Neural crest cell (in vitro differentiated cells): Measurements from ENCODE around the gene DDN. TPM values are rescaled to one million over a fixed set of nuclear protein-coding genes. Genes with fewer than 3 reads are reported as not detected.

Experiments
- DNase-seq: peaks from one replicate; pipeline ENCODE4 v3.0.0; 2021; ENCODE audit warnings: low read depth, mixed read lengths, low spot score
- H3K27ac Mint-ChIP-seq: one replicate; pipeline ENCODE4 v1.8.0; 2021; ENCODE audit warnings: mild to moderate bottlenecking, mixed read lengths; ENCODE audit not compliant: unreplicated experiment
- H3K27me3 Mint-ChIP-seq: 2 replicates; pipeline ENCODE4 v1.8.0; 2021; ENCODE audit warnings: low read depth, mild to moderate bottlenecking, mixed read lengths
- H3K36me3 Mint-ChIP-seq: 2 replicates; pipeline ENCODE4 v1.8.0; 2021; ENCODE audit warnings: low read depth, mild to moderate bottlenecking, mixed read lengths
- H3K4me1 Mint-ChIP-seq: 2 replicates; pipeline ENCODE4 v1.8.0; 2021; ENCODE audit warnings: mixed read lengths
- H3K4me3 Mint-ChIP-seq: one replicate; pipeline ENCODE4 v1.8.0; 2021; ENCODE audit warnings: mild to moderate bottlenecking, mixed read lengths
- H3K9me3 Mint-ChIP-seq: 2 replicates; pipeline ENCODE4 v1.8.0; 2021; ENCODE audit warnings: mixed read lengths
- total RNA-seq: library from RNA; stranded (reverse); gene quantifications from 2 replicates; pipeline ENCODE4 v1.2.1, GENCODE V29; 2021
- TF ChIP-seq, protein P1 (sequence below): fragments of 200-600 bp; sonication (generic); conservative IDR thresholded peaks from 2 replicates; pipeline ENCODE4 v1.5.0; 2021; ENCODE audit warnings: antibody characterized with exemption, mild to moderate bottlenecking

DDN gene
- total RNA-seq, 1 donor from 2014 or later = 0.51 TPM

DNA sequence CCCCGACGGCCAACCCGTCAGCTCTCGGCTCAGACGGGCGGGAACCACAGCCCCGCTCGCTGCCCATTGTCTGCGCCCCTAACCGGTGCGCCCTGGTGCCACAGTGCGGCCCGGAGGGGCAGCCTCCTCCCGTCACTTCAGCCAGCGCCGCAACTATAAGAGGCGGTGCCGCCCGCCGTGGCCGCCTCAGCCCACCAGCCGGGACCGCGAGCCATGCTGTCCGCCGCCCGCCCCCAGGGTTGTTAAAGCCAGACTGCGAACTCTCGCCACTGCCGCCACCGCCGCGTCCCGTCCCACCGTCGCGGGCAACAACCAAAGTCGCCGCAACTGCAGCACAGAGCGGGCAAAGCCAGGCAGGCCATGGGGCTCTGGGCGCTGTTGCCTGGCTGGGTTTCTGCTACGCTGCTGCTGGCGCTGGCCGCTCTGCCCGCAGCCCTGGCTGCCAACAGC lies 20.9 kb downstream of the DDN start, which contains the start of gene WNT1:
WNT1 (plus strand) TSS at position 32 of the 450 bp plus-strand sequence; CDS start at position 361, 329 bp downstream.
- no peaks in the 10 kb centered on the region for H3K9me3 Mint-ChIP-seq
- H3K27ac Mint-ChIP-seq = no peak within 1 kb of the TSS
- TF ChIP-seq, protein P1, sequence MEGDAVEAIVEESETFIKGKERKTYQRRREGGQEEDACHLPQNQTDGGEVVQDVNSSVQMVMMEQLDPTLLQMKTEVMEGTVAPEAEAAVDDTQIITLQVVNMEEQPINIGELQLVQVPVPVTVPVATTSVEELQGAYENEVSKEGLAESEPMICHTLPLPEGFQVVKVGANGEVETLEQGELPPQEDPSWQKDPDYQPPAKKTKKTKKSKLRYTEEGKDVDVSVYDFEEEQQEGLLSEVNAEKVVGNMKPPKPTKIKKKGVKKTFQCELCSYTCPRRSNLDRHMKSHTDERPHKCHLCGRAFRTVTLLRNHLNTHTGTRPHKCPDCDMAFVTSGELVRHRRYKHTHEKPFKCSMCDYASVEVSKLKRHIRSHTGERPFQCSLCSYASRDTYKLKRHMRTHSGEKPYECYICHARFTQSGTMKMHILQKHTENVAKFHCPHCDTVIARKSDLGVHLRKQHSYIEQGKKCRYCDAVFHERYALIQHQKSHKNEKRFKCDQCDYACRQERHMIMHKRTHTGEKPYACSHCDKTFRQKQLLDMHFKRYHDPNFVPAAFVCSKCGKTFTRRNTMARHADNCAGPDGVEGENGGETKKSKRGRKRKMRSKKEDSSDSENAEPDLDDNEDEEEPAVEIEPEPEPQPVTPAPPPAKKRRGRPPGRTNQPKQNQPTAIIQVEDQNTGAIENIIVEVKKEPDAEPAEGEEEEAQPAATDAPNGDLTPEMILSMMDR = peak; percentile 56
- no peak for DNase-seq
- H3K27me3 Mint-ChIP-seq = peaks cover 99% of the 10 kb centered on the region
- peak within 1 kb of the TSS; percentile 69 for H3K4me3 Mint-ChIP-seq
- peaks cover 24% of the 10 kb centered on the region for H3K4me1 Mint-ChIP-seq
- H3K36me3 Mint-ChIP-seq = no peaks in the 10 kb centered on the region

DNA sequence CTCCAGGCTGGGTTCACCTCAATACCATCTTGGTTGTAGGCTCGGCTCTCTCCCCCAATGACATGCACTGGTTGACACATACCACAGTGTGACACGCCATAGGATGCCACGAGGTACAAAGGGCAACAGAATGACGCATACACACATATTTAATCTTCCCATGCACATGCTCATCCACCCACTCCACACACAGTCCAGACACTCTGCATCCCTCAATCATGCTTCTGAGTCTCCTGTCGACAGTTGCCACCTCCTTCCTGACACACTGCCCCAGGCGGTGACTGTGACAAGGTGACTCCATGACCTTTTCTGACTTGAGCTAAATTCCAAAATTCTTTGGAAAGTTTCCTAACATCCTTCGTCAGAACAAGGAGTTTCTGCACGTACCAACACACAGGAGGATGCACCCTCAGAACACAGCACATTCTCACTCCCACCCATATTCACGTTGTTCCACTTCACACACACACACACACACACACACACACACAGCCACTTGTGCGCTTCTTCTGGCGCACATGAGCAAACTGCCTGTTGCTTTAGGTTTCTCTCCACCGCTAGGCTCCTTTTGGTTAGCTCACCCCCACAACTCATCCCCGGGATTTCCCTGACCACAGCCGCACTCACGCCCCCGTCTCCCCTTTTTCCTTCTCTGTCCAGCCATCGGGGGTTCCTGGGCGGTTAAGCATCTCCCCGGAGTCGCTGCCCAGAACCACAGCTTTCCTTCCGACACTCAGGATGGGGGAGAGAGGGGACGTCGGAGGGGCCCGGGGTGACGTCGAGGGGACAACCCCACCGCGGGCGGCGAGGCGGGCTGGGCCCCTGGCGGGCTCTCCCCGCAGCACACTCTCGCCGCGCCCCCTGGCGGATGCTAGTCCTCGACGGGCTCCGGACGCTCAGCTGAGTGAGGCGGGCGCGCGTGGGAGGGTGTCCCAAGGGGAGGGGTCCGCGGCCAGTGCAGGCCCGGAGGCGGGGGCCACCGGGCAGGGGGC lies 21.6 kb downstream of the DDN start:
- Mint-ChIP-seq H3K27me3 (peaks cover 100% of the 10 kb centered on the region), H3K9me3 (no peaks in the 10 kb centered on the region), H3K4me3 (no peak overlapping the region), H3K27ac (no peak overlapping the region), H3K36me3 (no peaks in the 10 kb centered on the region), H3K4me1 (peaks cover 24% of the 10 kb centered on the region)
- peak; percentile 81 for DNase-seq
- TF ChIP-seq, protein P1 = peak; percentile 81

DNA sequence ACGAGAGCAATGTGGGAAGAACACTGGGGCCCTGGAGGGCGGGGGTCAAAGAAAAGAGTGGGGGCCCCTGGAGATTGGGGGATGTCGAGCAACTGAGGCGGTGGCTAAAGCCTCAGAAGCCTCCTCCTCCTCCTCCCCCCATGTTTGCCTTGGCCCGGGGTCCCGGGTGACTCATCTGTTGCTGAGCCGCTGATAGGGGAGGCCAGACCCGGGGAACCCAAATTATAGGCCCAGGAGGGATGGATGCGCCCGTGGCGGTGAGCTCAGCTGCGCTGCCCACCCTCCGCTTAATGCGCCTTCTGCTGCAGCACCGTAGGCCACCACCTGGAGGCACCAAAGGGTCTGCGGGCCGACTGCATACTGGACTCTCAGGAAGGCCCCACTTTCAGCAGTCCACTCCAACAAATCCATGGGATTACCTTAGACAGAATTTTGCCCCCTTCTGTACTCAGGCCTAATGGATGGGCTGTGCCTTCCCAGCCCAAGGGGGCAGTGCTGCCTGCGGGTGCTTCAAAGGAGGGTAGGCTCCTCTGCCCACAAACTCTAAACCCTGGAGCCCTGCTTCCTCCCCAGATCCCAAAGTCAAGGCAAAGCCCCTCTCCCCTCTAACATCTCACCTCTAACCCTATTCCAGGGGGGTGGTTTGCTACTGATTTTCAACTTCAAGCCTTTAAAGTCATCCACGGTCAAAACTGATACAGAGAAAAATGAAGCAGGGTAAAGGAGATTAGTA lies 25.1 kb downstream of the DDN start:
- no peaks in the 10 kb centered on the region for H3K9me3 Mint-ChIP-seq
- H3K4me3 Mint-ChIP-seq = no peak overlapping the region
- H3K4me1 Mint-ChIP-seq = peaks cover 26% of the 10 kb centered on the region
- H3K36me3 Mint-ChIP-seq = no peaks in the 10 kb centered on the region
- TF ChIP-seq, protein P1 = peak; percentile 66
- DNase-seq = peak; percentile 71
- H3K27ac Mint-ChIP-seq = no peak overlapping the region
- peaks cover 99% of the 10 kb centered on the region for H3K27me3 Mint-ChIP-seq

DNA sequence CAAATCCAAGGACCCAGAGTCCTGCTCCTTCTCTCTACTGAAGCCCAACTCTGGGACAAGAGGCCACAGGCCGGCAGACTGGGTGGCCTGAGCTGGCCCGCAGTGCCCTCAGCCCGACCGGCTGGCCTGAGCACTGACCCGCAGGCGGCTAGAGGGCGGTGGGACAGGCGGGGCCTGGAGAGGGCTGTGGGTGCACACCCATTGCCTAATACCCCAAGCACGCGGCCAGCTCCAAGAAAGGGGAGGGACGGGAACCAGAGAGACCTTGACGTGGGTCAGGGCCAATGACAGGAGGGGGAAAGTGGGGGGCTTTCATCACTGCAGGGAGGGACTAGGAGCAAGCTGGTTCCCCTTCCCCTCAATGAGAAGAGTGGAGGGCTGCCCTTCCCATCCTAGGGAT lies 25.6 kb downstream of the DDN start:
- Mint-ChIP-seq H3K27me3 (peaks cover 99% of the 10 kb centered on the region), H3K36me3 (no peaks in the 10 kb centered on the region), H3K4me3 (no peak overlapping the region), H3K4me1 (peaks cover 23% of the 10 kb centered on the region), H3K9me3 (no peaks in the 10 kb centered on the region), H3K27ac (no peak overlapping the region)
- TF ChIP-seq, protein P1 = no peak
- no peak for DNase-seq

DNA sequence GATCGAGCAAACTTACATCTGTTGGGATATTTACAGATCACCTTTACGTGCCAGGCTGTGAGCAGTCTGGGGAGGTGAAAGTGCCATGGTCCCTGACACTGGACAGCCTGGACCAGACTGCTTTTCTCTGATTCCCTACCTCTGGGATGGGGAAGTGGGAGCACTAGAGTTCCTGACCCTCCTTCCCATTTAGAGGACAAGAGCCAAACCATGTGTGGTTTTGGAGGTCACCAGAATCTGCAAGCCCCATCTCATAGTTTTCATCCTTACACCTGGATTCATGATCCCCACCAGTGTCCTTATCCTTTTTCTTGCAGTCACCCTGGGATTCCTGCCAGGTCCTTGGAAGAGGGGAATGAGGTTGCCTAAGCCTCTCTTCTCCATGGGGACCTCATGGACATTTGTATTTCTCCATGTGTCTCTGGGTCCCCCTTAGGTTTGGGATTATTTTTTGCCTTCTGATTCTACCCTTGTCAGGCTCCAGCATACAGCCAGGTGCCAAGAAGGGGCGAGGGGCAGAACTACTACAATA lies 26.2 kb downstream of the DDN start:
- H3K9me3 Mint-ChIP-seq = no peaks in the 10 kb centered on the region
- no peak overlapping the region for H3K4me3 Mint-ChIP-seq
- no peak for DNase-seq

More for the DNA sequence above, 26.2 kb downstream of the DDN start:
- peaks cover 23% of the 10 kb centered on the region for H3K4me1 Mint-ChIP-seq
- no peak overlapping the region for H3K27ac Mint-ChIP-seq
- peaks cover 99% of the 10 kb centered on the region for H3K27me3 Mint-ChIP-seq
- H3K36me3 Mint-ChIP-seq = no peaks in the 10 kb centered on the region
- TF ChIP-seq, protein P1 = no peak
